K562 (cell line): ENCODE results near the gene ZMYND8. TPM values are rescaled to one million over a fixed set of nuclear protein-coding genes. Genes with fewer than 3 reads are reported as not detected.

Source experiments
- ATAC-seq: fragments of 200-7000 bp; cut with Tn5 transposase; 3 replicates; pipeline ENCODE4 v1.9.1; 2020; ENCODE audit warnings: moderate library complexity
- BruUV-seq: library from RNA; stranded (reverse); fragments of 400-500 nt; replicated peaks from 2 replicates; lab custom pipeline; 2021; lab: Mats Ljungman, UMichigan
- CTCF ChIA-PET: fragments of 300-600 bp; formaldehyde crosslinking; extraction: SDS; loops from one replicate; lab custom pipeline; 2021; ENCODE audit warnings: low intra/inter-chr PET ratio; lab: Yijun Ruan, JAX
- POLR2A ChIA-PET: fragments of 300-600, 350-650 bp; sonication (Branson Sonifier 250); formaldehyde crosslinking; extraction: SDS; loops from one replicate; lab custom pipeline; 2021; ENCODE audit warnings: antibody characterized with exemption, inconsistent platforms; lab: Yijun Ruan, JAX
- DNase-seq, 4 experiments: peaks; one replicate each; pipeline versions ENCODE4 v3.0.0 to v3.0.0-alpha.2; 2011 to 2018; ENCODE audit warnings: low spot score in 3 of 4, mixed read lengths in 3 of 4; ENCODE audit errors: extremely low read depth in 1 of 4
- FAIRE-seq: peaks from 2 replicates; lab custom pipeline; 2011; peaks lifted over from hg19 to GRCh38; lab: Jason Lieb, UNC
- H2AFZ ChIP-seq: 2 replicates; pipeline ENCODE4 v1.6.0; 2011; ENCODE audit warnings: low read depth, low read length, control low read depth, inconsistent platforms
- H3K27ac ChIP-seq: fragments of 200-600 bp; 3 replicates; pipeline ENCODE4 v1.8.0; 2011; ENCODE audit warnings: low read depth, mild to moderate bottlenecking, control low read depth, inconsistent platforms, low read length, moderate library complexity, mixed read lengths; ENCODE audit errors: extremely low read depth
- H3K27me3 ChIP-seq, 2 experiments: fragments of 300-600 bp in 1 of 2; 2 replicates in 1 of 2; 3 replicates in 1 of 2; pipeline versions ENCODE4 v1.6.0 to v1.8.0; 2011; ENCODE audit warnings: inconsistent platforms in 2 of 2, low read length in 2 of 2, mild to moderate bottlenecking in 1 of 2, mixed read lengths in 1 of 2, moderate library complexity in 1 of 2; ENCODE audit not compliant: control insufficient read depth in 2 of 2, insufficient read depth in 2 of 2
- H3K36me3 ChIP-seq: fragments of 300-600 bp; 3 replicates; pipeline ENCODE4 v1.8.0; 2011; ENCODE audit warnings: mild to moderate bottlenecking, low read length, inconsistent platforms; ENCODE audit not compliant: control insufficient read depth, insufficient read depth
- H3K4me1 ChIP-seq, 2 experiments: fragments of 200-600 bp in 1 of 2; replicated peaks in 1 of 2; 2 replicates in 1 of 2; 3 replicates in 1 of 2; pipeline versions ENCODE4 v1.5.1 to v1.8.0; 2011; ENCODE audit warnings: inconsistent platforms in 2 of 2, low read length in 2 of 2, mild to moderate bottlenecking in 1 of 2, mixed read lengths in 1 of 2, moderate library complexity in 1 of 2; ENCODE audit not compliant: control insufficient read depth in 2 of 2, insufficient read depth in 2 of 2
- H3K4me2 ChIP-seq: 2 replicates; pipeline ENCODE4 v1.6.1; 2011; ENCODE audit warnings: low read length, control low read depth, inconsistent platforms, mixed read lengths; ENCODE audit not compliant: insufficient read depth
- H3K4me3 ChIP-seq: fragments of 200-600 bp; sonication (generic), shearing (Covaris generic); 2 replicates; pipeline ENCODE4 v1.5.1; 2016; ENCODE audit warnings: control low read depth, inconsistent platforms
- H3K79me2 ChIP-seq: fragments of 200-600 bp; 3 replicates; pipeline ENCODE4 v1.8.0; 2011; ENCODE audit warnings: low read length, inconsistent platforms; ENCODE audit not compliant: control insufficient read depth, insufficient read depth
- H3K9ac ChIP-seq, 2 experiments: 2 replicates each; pipeline versions ENCODE4 v1.6.0 to v1.6.1; 2011; ENCODE audit warnings: low read depth in 2 of 2, low read length in 2 of 2, control low read depth in 1 of 2, inconsistent platforms in 1 of 2, mild to moderate bottlenecking in 1 of 2, mixed read lengths in 1 of 2; ENCODE audit not compliant: insufficient read depth in 1 of 2
- H3K9me1 ChIP-seq: one replicate; pipeline ENCODE4 v1.6.0; 2011; ENCODE audit warnings: inconsistent platforms, mild to moderate bottlenecking, low read length, moderate library complexity; ENCODE audit not compliant: control insufficient read depth, insufficient read depth
- H3K9me3 ChIP-seq: replicated peaks from 2 replicates; pipeline ENCODE4 v1.5.1; 2011; ENCODE audit warnings: low read depth, low read length, inconsistent platforms; ENCODE audit not compliant: control insufficient read depth, insufficient read depth
- H4K20me1 ChIP-seq: replicated peaks from 2 replicates; pipeline ENCODE4 v1.6.1; 2011; ENCODE audit warnings: low read length, inconsistent platforms, mixed read lengths; ENCODE audit not compliant: control insufficient read depth, insufficient read depth
- BRD4 ChIP-seq: fragments of 200-600 bp; sonication (generic); IDR thresholded peaks from 2 replicates; pipeline ENCODE4 v1.6.1; 2017; ENCODE audit warnings: inconsistent platforms
- DMBX1 ChIP-seq: fragments of 250-450 bp; sonication (Bioruptor Pico); IDR thresholded peaks from 2 replicates; pipeline ENCODE4 v1.8.0; 2022; ENCODE audit warnings: inconsistent platforms, mild to moderate bottlenecking, moderate library complexity, borderline replicate concordance
- GATAD2B ChIP-seq: fragments of 450-650 bp; IDR thresholded peaks from 2 replicates; pipeline ENCODE4 v1.6.1; 2017; ENCODE audit warnings: mild to moderate bottlenecking, borderline replicate concordance
- HIVEP1 ChIP-seq: fragments of 250-450 bp; sonication (Bioruptor Pico); IDR thresholded peaks from 2 replicates; pipeline ENCODE4 v1.4.0; 2020; ENCODE audit warnings: mild to moderate bottlenecking
- HNRNPLL ChIP-seq: fragments of 200-400 bp; formaldehyde crosslinking; IDR thresholded peaks from 2 replicates; pipeline ENCODE4 v1.6.1; 2017; ENCODE audit warnings: low read length, low read depth, mild to moderate bottlenecking; ENCODE audit not compliant: poor library complexity, severe bottlenecking
- MAFG ChIP-seq: fragments of 450-650 bp; conservative IDR thresholded peaks from 2 replicates; pipeline ENCODE4 v1.6.1; 2016; ENCODE audit warnings: missing genetic modification characterization, missing compliant biosample characterization
- MCM3 ChIP-seq: fragments of 450-650 bp; IDR thresholded peaks from 2 replicates; pipeline ENCODE4 v1.6.1; 2016
- MCM7 ChIP-seq, 2 experiments: fragments of 450-650 bp; IDR thresholded peaks; 2 replicates each; pipeline ENCODE4 v1.6.1; 2016 to 2018
- MTA3 ChIP-seq: fragments of 450-650 bp; formaldehyde crosslinking; IDR thresholded peaks from 2 replicates; pipeline ENCODE4 v1.6.1; 2017; ENCODE audit warnings: mild to moderate bottlenecking, borderline replicate concordance
- NR2C2 ChIP-seq, 2 experiments: fragments of 200-800 bp in 1 of 2; sonication (Bioruptor generic) in 1 of 2; sonication (generic) in 1 of 2; formaldehyde crosslinking in 1 of 2; IDR thresholded peaks; 2 replicates each; pipeline versions ENCODE4 v1.6.1 to v1.8.0; 2016 to 2022; ENCODE audit warnings: mild to moderate bottlenecking in 1 of 2, missing compliant biosample characterization in 1 of 2, missing genetic modification characterization in 1 of 2, missing genetic modification reagents in 1 of 2
- RBM22 ChIP-seq: fragments of 200-400 bp; formaldehyde crosslinking; IDR thresholded peaks from 2 replicates; pipeline ENCODE4 v1.6.1; 2018; ENCODE audit warnings: low read length, low read depth; ENCODE audit not compliant: poor library complexity, severe bottlenecking
- SLC30A9 ChIP-seq: fragments of 250-450 bp; sonication (Bioruptor Pico); IDR thresholded peaks from 2 replicates; pipeline ENCODE4 v1.8.0; 2022; ENCODE audit warnings: mild to moderate bottlenecking, moderate library complexity
- TSC22D4 ChIP-seq: fragments of 450-650 bp; IDR thresholded peaks from 2 replicates; pipeline ENCODE4 v1.6.1; 2016; ENCODE audit warnings: missing genetic modification characterization, missing biosample characterization, control low read depth
- ZNF175 ChIP-seq: fragments of 200-800 bp; sonication (Bioruptor generic); IDR thresholded peaks from 2 replicates; pipeline ENCODE4 v1.6.1; 2016; ENCODE audit warnings: low read depth, mild to moderate bottlenecking, missing genetic modification characterization, missing compliant biosample characterization
- ZNF696 ChIP-seq: fragments of 250-450 bp; sonication (Bioruptor Pico); conservative IDR thresholded peaks from 2 replicates; pipeline ENCODE4 v1.4.0; 2020; ENCODE audit warnings: mild to moderate bottlenecking, moderate library complexity
- WGBS: fragments of 100-300 bp; shearing (Covaris generic); methylation state at CpG from one replicate; pipeline ENCODE4 v1.1.6; 2016; ENCODE audit warnings: low coverage, mixed read lengths; ENCODE audit not compliant: insufficient coverage; ENCODE audit errors: missing lambda C conversion rate; 5-methylcytosine and 5-hydroxymethylcytosine counted together
- in situ Hi-C: fragments of 300-500 bp; cut with MboI; formaldehyde crosslinking; loops from 4 replicates; pipeline ENCODE4 v1.15.0; 2018; ENCODE audit warnings: inconsistent platforms, mixed read lengths
- intact Hi-C: fragments of 100-400 bp; cut with micrococcal nuclease; formaldehyde crosslinking; loops from 2 replicates; pipeline ENCODE4 v1.14.2; 2022
- polyA plus RNA-seq, 8 experiments: library from polyadenylated mRNA; depleted of rRNA in 4 of 8; stranded (reverse) in 5 of 8; unstranded in 3 of 8; fragments of >200 nt; fragmentation: Nextera tagmentation in 2 of 8; fragmentation: Illumina TruSeq in 1 of 8; extraction: Ambion mirVana in 2 of 8; extraction: Trizol in 1 of 8; gene quantifications; 2 replicates each; pipeline versions ENCODE4 v1.2.1 to v1.2.3, GENCODE V29; 2011 to 2014; ENCODE audit warnings: inconsistent platforms in 1 of 8, missing spikeins in 1 of 8
- total RNA-seq, 7 experiments: library from RNA; depleted of rRNA in 6 of 7; stranded (reverse); fragments of >200 nt in 6 of 7; fragmentation: Illumina TruSeq in 2 of 7; extraction: Trizol in 2 of 7; gene quantifications; 2 replicates each; pipeline versions ENCODE4 v1.2.1 to v1.2.3, GENCODE V29; 2011 to 2021; ENCODE audit warnings: low replicate concordance in 1 of 7
- TF ChIP-seq, protein P1 (sequence below): fragments of 200-800 bp; sonication (Bioruptor generic); IDR thresholded peaks from 2 replicates; pipeline ENCODE4 v1.6.1; 2017; ENCODE audit warnings: missing genetic modification characterization, missing compliant biosample characterization
- TF ChIP-seq, protein P2 (sequence below): fragments of 250-450 bp; sonication (Bioruptor Pico); IDR thresholded peaks from 2 replicates; pipeline ENCODE4 v1.4.0; 2020
- TF ChIP-seq, protein P3 (sequence below): sonication (generic); formaldehyde crosslinking; IDR thresholded peaks from 2 replicates; pipeline ENCODE4 v1.8.0; 2022; ENCODE audit warnings: missing genetic modification reagents, mild to moderate bottlenecking, moderate library complexity, borderline replicate concordance

Gene ZMYND8
- total and polyA plus RNA-seq, 9 of the 15 experiments (the other 6 are each of a cell fraction or from before 2014, with no cell fraction given), result 31.8 to 148 (median 71.9) TPM

DNA sequence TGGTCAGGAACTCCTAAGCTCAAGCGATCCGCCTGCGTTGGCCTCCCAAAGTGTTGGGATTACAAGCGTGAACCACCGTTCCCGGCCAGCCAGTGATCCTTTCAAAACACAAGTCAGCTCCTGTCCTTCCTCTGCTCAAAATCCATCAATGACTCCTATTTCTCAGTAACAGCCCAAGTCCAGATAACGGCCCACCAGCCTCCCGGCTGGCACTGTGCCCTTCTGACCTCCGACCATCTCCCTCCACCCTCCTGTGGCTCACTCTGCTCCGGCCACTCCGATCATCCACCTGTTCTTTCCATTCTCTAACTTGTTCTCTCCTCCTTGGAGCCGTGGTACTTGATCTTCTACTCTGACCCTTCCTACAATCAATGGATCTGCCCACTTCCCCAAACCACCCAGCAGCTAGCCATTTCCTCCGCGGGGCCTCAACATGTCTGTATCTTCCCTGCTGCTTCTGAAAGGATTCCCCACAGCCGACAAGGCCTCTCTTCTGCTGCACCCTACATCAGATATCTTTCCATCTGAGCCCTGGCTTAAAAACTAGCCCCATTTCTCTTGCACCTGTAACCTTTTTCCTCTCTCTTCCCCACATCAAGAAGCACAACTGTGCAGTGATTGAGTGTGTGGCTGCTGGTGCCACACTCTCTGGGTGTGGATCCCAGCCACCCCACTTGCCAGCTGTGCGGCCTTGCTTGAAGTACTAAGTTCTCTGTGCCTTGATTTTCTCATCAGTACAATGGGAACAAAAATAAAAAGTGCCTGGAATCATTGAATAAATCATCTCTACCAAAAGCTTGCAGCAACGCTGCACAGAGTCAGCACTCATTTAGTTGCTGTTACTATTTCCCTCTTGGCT lies 6.1 kb upstream of the ZMYND8 start:
- in situ Hi-C loops (no loop called here), intact Hi-C loops (no loop called here)
- Histone ChIP-seq H3K4me1 (peaks cover 67% of the 10 kb centered on the region in 2 experiments), H3K27ac (peak overlapping the region; percentile 97), H3K27me3 (no peaks in the 10 kb centered on the region), H3K36me3 (no peaks in the 10 kb centered on the region), H3K4me2 (peak overlapping the region; percentile 58), H3K9me3 (no peaks in the 10 kb centered on the region), H3K79me2 (peaks cover 53% of the 10 kb centered on the region), H4K20me1 (no peaks in the 10 kb centered on the region), H3K9ac (peak overlapping the region; percentile 33 to 58; a peak in 3 of 4 replicates), H3K4me3 (no peak overlapping the region), H3K9me1 (no peaks in the 10 kb centered on the region), H2AFZ (peak overlapping the region; percentile 79)
- ChIA-PET POLR2A (interaction anchor here (0.6 to 1.8 kb wide), 7 partner anchors 8 to 108 kb away, joined by 3 to 7 read pairs (median 4); no protein-coding TSS in a partner anchor), CTCF (no interaction called here)
- BruUV-seq, result no TSS peak
- WGBS, result 21% methylated on average over 14 of the region's 17 CpGs
- FAIRE-seq, result no peak
- ATAC-seq, result no peak
- no peak for DNase-seq
- TF ChIP-seq DMBX1 (CRISPR knock-in tag) (0 out of 2 replicates have a peak, but pooled peaks have one; percentile 23), MTA3 (0 out of 2 replicates have a peak, but pooled peaks have one; percentile 35), RBM22 (no peak), ZNF696 (CRISPR knock-in tag) (no peak), TSC22D4 (tag) (no peak), BRD4 (peak; percentile 59; the same call in 1 of the 2 replicates), HNRNPLL (no peak), GATAD2B (no peak), MCM7 (IDR thresholded peaks at IDR 0.05) (no peak), SLC30A9 (no peak), ZNF175 (CRISPR knock-in tag) (no peak; the same call in 1 of the 2 replicates), NR2C2 (CRISPR knock-in tag; IDR thresholded peaks at IDR 0.05) (no peak), NR2C2 (tag; IDR thresholded peaks at IDR 0.05) (no peak), MCM3 (no peak), MAFG (no peak), HIVEP1 (CRISPR knock-in tag) (0 out of 2 replicates have a peak, but pooled peaks have one; percentile 23)
- TF ChIP-seq, protein P1, sequence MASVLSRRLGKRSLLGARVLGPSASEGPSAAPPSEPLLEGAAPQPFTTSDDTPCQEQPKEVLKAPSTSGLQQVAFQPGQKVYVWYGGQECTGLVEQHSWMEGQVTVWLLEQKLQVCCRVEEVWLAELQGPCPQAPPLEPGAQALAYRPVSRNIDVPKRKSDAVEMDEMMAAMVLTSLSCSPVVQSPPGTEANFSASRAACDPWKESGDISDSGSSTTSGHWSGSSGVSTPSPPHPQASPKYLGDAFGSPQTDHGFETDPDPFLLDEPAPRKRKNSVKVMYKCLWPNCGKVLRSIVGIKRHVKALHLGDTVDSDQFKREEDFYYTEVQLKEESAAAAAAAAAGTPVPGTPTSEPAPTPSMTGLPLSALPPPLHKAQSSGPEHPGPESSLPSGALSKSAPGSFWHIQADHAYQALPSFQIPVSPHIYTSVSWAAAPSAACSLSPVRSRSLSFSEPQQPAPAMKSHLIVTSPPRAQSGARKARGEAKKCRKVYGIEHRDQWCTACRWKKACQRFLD (CRISPR knock-in tag), result 0 out of 2 replicates have a peak, but pooled peaks have one; percentile 25
- TF ChIP-seq, protein P2, sequence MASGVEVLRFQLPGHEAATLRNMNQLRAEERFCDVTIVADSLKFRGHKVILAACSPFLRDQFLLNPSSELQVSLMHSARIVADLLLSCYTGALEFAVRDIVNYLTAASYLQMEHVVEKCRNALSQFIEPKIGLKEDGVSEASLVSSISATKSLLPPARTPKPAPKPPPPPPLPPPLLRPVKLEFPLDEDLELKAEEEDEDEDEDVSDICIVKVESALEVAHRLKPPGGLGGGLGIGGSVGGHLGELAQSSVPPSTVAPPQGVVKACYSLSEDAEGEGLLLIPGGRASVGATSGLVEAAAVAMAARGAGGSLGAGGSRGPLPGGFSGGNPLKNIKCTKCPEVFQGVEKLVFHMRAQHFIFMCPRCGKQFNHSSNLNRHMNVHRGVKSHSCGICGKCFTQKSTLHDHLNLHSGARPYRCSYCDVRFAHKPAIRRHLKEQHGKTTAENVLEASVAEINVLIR (CRISPR knock-in tag), result 0 out of 2 replicates have a peak, but pooled peaks have one; percentile 7
- TF ChIP-seq, protein P3, sequence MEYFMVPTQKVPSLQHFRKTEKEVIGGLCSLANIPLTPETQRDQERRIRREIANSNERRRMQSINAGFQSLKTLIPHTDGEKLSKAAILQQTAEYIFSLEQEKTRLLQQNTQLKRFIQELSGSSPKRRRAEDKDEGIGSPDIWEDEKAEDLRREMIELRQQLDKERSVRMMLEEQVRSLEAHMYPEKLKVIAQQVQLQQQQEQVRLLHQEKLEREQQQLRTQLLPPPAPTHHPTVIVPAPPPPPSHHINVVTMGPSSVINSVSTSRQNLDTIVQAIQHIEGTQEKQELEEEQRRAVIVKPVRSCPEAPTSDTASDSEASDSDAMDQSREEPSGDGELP, result 0 out of 2 replicates have a peak, but pooled peaks have one; percentile 45
